ENCODE data around the gene HHLA2.

GRCh38 chr3:108255131-108255530, 41.2 kb upstream of the HHLA2 start:
- TF ChIP-seq GATA2 (IDR thresholded peaks at IDR 0.05; ENCODE audit: low read depth, low read length) (no peak), GATA3 (IDR thresholded peaks at IDR 0.05; ENCODE audit: low read depth, low read length) (no peak)

All from SH-SY5Y (cell line).